SU-DHL-6 (cell line): Measurements from ENCODE around the gene TNS1.

Experiments
- EZH2phosphoT487 ChIP-seq: fragments of 200-600 bp; sonication (generic), shearing (Covaris generic); conservative IDR thresholded peaks from 2 replicates; pipeline ENCODE4 v1.6.1; 2018; ENCODE audit warnings: mild to moderate bottlenecking, antibody characterized with exemption, low read length, moderate library complexity, mixed read lengths
- TF ChIP-seq, protein P1 (sequence below): fragments of 200-600 bp; sonication (generic); IDR thresholded peaks from one replicate; pipeline ENCODE4 v1.5.1; 2017; ENCODE audit warnings: antibody characterized with exemption, mild to moderate bottlenecking, low read length, moderate library complexity; ENCODE audit not compliant: insufficient read depth, poor library complexity, severe bottlenecking

DNA sequence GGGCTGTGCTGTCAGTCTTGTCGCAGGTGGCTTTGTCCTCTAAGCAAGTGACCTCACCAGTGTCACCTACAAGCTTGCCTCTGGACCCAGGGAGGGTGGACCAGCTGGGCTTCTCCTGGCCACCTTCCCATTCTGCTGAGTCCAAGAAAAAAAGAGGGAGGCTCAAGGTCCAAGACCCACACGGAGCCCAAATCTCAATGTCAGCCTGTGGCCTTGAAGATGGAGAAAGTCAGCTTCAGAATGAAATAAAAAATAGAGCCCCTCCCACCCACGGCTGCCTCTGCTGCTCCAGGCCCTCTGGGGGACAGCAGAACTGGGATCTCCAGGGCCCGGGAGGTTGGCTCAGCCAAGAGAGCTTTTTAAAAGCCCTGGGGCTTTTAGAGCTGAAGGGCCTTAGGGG lies 145.9 kb downstream of the TNS1 start:
- TF ChIP-seq, protein P1, sequence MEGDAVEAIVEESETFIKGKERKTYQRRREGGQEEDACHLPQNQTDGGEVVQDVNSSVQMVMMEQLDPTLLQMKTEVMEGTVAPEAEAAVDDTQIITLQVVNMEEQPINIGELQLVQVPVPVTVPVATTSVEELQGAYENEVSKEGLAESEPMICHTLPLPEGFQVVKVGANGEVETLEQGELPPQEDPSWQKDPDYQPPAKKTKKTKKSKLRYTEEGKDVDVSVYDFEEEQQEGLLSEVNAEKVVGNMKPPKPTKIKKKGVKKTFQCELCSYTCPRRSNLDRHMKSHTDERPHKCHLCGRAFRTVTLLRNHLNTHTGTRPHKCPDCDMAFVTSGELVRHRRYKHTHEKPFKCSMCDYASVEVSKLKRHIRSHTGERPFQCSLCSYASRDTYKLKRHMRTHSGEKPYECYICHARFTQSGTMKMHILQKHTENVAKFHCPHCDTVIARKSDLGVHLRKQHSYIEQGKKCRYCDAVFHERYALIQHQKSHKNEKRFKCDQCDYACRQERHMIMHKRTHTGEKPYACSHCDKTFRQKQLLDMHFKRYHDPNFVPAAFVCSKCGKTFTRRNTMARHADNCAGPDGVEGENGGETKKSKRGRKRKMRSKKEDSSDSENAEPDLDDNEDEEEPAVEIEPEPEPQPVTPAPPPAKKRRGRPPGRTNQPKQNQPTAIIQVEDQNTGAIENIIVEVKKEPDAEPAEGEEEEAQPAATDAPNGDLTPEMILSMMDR: no peak
- TF ChIP-seq EZH2phosphoT487: no peak
